Cardiac muscle cell (in vitro differentiated cells and primary cell): Measurements from ENCODE around the gene HECW1. TPM values are rescaled to one million over a fixed set of nuclear protein-coding genes. Genes with fewer than 3 reads are reported as not detected.

ENCODE experiments used
- DNase-seq, 2 donors: peaks; one replicate each; pipeline versions ENCODE4 v3.0.0 to v3.0.0-alpha.2; 2010 to 2017; ENCODE audit warnings: low read depth in 1 of 2, low spot score in 1 of 2
- H3K27ac ChIP-seq: fragments of 200-600 bp; sonication (generic); 2 replicates; pipeline ENCODE4 v1.5.1; 2016
- H3K27me3 ChIP-seq: fragments of 200-600 bp; sonication (generic); 2 replicates; pipeline ENCODE4 v1.6.0; 2016; ENCODE audit warnings: control low read depth
- H3K36me3 ChIP-seq: fragments of 200-600 bp; sonication (generic); 2 replicates; pipeline ENCODE4 v1.5.1; 2016; ENCODE audit warnings: control low read depth
- H3K4me1 ChIP-seq: fragments of 200-600 bp; sonication (generic); 2 replicates; pipeline ENCODE4 v1.8.1; 2017; ENCODE audit warnings: low read depth, mild to moderate bottlenecking, mixed run types
- H3K4me3 ChIP-seq: fragments of 200-600 bp; sonication (generic); 2 replicates; pipeline ENCODE4 v1.5.1; 2016; ENCODE audit warnings: mild to moderate bottlenecking
- H3K9me3 ChIP-seq: fragments of 200-600 bp; sonication (generic); 2 replicates; pipeline ENCODE4 v1.5.1; 2017; ENCODE audit warnings: low read depth, mild to moderate bottlenecking, control low read depth
- CTCF ChIP-seq: IDR thresholded peaks from 2 replicates; pipeline ENCODE4 v1.5.1; 2012; ENCODE audit warnings: low read depth, mild to moderate bottlenecking, low read length
- polyA plus RNA-seq: library from polyadenylated mRNA; unstranded; fragments of >200 nt; fragmentation: Nextera tagmentation; extraction: Ambion mirVana; gene quantifications from 2 replicates; pipeline ENCODE4 v1.2.1, GENCODE V29; 2016
- total RNA-seq: library from RNA; depleted of rRNA; stranded (reverse); fragments of >200 nt; gene quantifications from 2 replicates; pipeline ENCODE4 v1.2.3, GENCODE V29; 2016

The HECW1 gene
- total and polyA plus RNA-seq, 2 experiments from 2014 or later = 0.06 to 0.13 TPM

GRCh38 chr7:43139137-43139536 lies 26.7 kb downstream of the HECW1 start:
- DNase-seq = peak in 1 of 2 donors; percentile 60
- Histone ChIP-seq H3K27me3 (no peaks in the 10 kb centered on the region), H3K4me3 (no peak overlapping the region), H3K27ac (no peak overlapping the region), H3K9me3 (no peaks in the 10 kb centered on the region), H3K4me1 (no peaks in the 10 kb centered on the region), H3K36me3 (no peaks in the 10 kb centered on the region)
- TF ChIP-seq CTCF = no peak

- Histone ChIP-seq H3K4me1 (no peaks in the 10 kb centered on the region), H3K4me3 (no peak overlapping the region), H3K27ac (no peak overlapping the region), H3K27me3 (no peaks in the 10 kb centered on the region), H3K36me3 (no peaks in the 10 kb centered on the region), H3K9me3 (no peaks in the 10 kb centered on the region)
- no peak for DNase-seq
- no peak for TF ChIP-seq CTCF
Observed at GRCh38 chr7:43140186-43140585, 27.7 kb downstream of the HECW1 start.

GRCh38 chr7:43141091-43141490 lies 28.6 kb downstream of the HECW1 start:
- no peaks in the 10 kb centered on the region for H3K9me3 ChIP-seq
- H3K27me3 ChIP-seq = no peaks in the 10 kb centered on the region
- no peak overlapping the region for H3K27ac ChIP-seq
- H3K4me1 ChIP-seq = no peaks in the 10 kb centered on the region
- DNase-seq = no peak
- no peak overlapping the region for H3K4me3 ChIP-seq
- no peaks in the 10 kb centered on the region for H3K36me3 ChIP-seq
- no peak for TF ChIP-seq CTCF

GRCh38 chr7:43142703-43143102 lies 30.3 kb downstream of the HECW1 start:
- Histone ChIP-seq H3K4me1 (no peaks in the 10 kb centered on the region), H3K27me3 (no peaks in the 10 kb centered on the region), H3K4me3 (no peak overlapping the region), H3K27ac (no peak overlapping the region), H3K36me3 (no peaks in the 10 kb centered on the region), H3K9me3 (no peaks in the 10 kb centered on the region)
- no peak for TF ChIP-seq CTCF
- no peak for DNase-seq

GRCh38 chr7:43143918-43144589 lies 31.6 kb downstream of the HECW1 start:
- Histone ChIP-seq H3K27ac (no peak overlapping the region), H3K4me3 (no peak overlapping the region), H3K36me3 (no peaks in the 10 kb centered on the region), H3K4me1 (no peaks in the 10 kb centered on the region), H3K27me3 (no peaks in the 10 kb centered on the region), H3K9me3 (no peaks in the 10 kb centered on the region)
- no peak for TF ChIP-seq CTCF
- DNase-seq = no peak
